GM18858 (cell line): Measurements from ENCODE around the gene TIMM10.

Source experiments
- ATAC-seq: cut with Tn5 transposase; IDR thresholded peaks from one replicate; pipeline ENCODE4 v1.9.1; 2021; ENCODE audit not compliant: unreplicated experiment

TIMM10 gene, protein sequence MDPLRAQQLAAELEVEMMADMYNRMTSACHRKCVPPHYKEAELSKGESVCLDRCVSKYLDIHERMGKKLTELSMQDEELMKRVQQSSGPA

GRCh38 chr11:57530596-57531507 lies at the start of gene TIMM10:
Gene TIMM10 (minus strand): TSS chr11:57530754. CDS start chr11:57530189, 565 bp downstream.
- ATAC-seq, result peak; percentile 99

DNA sequence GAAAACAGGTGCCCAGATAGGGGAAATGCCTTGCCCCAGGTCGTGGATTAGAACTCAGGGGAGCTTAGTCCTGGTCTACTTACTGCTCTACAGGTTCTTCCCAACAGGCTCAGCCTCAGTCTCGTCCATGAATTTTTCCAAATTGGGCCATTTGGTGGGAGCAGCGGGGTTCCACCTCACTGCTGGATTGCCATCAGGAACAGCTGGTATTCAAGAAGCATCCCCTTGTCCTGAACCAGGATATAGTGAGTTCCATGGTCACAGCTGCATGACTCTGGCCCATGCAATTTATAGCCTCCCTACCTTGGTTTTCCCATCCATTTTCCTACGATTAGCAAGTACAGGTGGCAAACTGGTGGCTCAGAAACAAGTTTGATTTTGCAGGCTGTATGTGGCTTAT lies 43.5 kb upstream of the TIMM10 start:
- no peak for ATAC-seq

DNA sequence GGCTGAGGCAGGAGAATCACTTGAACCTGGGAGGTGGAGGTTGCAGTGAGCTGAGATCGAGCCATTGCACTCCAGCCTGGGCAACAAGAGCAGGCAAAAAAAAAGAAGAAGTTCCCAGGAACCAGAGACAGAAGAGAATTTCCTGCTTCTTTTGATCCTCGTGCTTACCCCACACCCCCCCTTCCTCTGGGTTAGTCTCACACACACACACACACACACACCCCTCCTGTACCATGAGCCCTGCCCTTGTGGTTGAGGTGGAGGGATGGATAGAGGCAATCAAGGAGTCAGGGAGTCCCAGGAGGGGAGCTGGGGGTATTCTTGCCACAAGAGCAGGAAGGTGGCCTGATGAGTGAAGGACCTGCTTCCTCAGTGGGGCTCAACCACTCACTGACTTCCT lies 41.1 kb upstream of the TIMM10 start:
- ATAC-seq, result no peak

DNA sequence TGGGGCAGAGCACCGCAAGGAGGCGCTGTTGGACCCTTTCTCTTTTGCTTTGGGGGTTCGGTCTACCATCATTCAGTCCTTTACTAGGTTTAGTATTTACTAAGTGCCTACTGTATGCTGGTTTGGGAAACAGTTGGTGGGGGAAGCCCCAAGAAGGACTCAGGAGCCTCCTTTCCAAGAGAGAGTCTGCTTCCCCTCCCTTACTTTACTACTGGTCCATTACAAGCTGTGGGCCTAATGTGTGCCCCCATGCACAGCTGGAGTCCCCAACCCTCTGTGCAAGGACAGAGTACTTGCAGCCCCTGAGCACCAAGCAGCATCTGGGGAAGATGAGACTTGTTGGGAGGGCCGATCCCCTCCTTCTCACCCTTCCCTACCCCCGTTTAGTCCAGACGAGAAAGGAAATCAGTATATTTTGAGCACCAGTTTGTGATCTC lies 37.8 kb upstream of the TIMM10 start:
- ATAC-seq, result peak; percentile 59

- ATAC-seq, result peak; percentile 28
Measured at GRCh38 chr11:57567515-57568329, 37.2 kb upstream of the TIMM10 start, which contains the start of gene UBE2L6. Gene UBE2L6 (minus strand): TSS chr11:57567672. CDS start chr11:57567611, 61 bp downstream.

- ATAC-seq, result no peak
Measured at GRCh38 chr11:57566905-57567514, 36.5 kb upstream of the TIMM10 start.

DNA sequence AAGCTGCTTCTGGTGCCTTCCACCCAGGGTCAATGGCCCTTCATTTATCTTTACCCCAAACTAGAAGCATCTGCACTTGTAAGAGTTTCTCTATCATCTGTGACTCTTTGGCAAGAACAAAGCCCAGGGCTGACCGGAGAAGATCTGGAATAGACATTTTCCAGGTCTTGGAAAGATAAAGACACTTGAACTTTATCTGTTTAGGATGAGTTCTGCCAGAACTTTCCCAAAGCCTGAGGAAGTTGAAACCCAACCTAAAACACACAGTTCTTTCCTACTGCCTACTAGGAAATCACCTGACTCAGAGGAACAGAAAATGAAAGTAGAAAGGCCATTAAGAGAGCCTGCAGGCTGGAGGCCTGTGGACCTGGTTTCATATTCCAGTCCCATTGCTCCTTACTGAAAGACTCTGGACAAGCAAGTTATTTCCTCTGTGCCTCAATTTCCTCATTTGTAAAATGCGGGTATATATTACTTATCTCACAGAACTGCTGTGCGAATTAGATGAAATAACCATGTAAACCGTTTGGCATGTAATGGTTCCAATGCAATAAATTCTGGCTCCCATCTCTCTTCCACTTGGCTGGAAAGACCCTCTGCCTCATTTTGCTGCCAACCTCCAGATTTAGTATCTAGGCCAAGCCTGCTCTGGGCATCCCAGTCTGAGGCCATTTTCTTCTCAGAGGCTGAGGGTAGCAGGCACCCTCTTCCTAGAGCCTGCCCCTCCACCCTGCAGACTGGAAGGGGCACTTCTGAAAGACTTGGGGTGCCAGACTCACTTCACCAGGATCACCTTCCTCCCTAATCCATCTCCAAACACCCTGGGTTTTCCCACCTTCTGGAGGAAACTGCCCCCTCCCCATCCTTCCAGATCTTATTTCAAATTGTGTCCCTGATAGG lies 35.7 kb upstream of the TIMM10 start:
- ATAC-seq, result peak; percentile 88

DNA sequence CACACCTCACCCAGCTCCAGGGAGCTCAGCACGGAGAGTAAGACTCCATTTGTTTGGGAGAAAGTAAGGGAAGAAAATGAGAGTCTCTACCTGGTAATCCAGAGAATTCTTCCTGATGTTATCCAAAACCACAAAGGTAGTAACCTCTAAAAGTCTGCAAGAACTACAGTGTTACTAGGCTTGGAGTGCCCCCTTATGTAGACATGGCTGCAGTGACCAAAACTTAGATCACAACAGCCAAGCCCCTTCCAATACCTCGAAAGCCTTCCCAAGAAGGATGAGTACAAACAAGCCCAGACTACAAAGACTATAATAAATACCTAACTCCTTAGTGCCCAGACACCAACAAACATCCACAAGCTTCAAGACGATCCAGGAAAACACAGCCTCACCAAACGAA lies 32.0 kb upstream of the TIMM10 start:
- ATAC-seq, result no peak

DNA sequence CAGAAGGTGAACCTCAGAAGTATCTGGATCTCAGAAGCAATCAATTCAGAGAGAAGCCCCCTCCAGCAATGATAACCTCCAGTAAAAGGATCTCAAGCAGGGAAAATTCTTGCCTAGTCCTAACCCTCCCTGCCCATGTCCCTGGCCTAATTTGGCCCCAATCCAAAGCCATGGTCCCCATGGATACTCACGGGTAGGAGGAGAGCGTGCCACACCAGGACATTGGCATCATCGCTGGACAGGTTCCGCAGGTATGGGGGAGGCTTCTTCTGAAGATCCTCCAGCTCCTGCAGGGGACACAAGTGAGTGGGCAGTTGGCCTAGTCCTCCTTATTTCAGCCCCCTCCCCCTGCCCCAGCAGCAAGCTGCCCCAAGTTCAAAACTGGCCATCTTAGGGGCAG lies 29.6 kb upstream of the TIMM10 start:
- ATAC-seq, result no peak

DNA sequence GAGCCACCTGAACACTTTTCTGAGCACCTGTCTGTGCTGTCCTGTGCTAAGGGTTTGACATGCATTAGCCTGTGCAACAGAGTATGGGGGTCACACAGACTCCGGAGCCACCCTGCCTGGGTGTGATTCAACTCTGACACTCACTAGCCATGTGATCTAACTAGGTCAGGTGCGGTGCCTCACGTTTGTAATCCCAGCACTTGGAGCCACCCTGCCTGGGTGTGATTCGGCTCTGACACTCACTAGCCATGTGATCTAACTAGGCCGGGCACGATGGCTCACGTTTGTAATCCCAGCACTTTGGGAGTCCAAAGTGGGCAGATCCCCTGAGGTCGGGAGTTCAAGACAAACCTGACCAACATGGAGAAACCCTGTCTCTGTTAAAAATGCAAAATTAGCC lies 25.5 kb upstream of the TIMM10 start:
- no peak for ATAC-seq

GRCh38 chr11:57555393-57555792 lies 24.8 kb upstream of the TIMM10 start:
- no peak for ATAC-seq

DNA sequence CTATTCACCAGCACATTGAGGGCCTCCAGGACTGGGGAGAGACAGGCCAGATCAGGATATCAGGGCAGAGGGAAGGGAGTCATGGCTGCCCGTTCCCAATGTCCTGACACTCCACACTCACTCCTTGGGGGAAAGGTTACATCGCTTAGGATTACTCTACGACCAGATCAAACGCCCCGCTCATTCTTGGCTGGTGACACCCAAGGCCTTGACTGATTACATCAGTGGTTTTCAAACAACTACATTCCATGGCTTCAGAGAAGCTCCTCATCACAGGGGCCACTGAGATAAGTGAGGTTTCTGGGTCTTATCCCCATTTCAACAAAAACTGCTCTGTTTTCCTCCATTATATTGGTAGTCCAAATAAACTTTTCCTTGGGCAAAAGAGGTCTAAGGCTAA lies 21.9 kb upstream of the TIMM10 start:
- no peak for ATAC-seq

DNA sequence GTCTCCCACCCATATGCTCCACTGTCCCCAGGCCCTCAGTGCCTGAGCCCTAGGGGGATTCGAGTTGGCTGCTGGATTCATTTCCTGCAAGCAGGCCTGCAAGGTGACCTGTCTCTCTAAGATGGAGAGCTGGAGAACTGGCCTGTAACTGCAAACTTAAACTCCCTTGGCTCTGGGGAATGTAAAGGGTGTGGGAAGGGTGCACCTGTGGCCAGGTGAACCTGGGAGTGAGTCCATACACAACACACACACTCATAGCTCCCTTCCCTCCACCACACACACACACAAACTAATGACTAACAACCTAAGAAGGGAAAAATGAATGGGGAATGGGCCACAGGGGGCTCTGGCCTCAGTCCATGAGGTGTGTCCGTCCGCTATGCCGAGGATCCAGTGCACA lies 21.4 kb upstream of the TIMM10 start:
- ATAC-seq, result no peak

- no peak for ATAC-seq
Measured at GRCh38 chr11:57549983-57550382, 19.4 kb upstream of the TIMM10 start.

DNA sequence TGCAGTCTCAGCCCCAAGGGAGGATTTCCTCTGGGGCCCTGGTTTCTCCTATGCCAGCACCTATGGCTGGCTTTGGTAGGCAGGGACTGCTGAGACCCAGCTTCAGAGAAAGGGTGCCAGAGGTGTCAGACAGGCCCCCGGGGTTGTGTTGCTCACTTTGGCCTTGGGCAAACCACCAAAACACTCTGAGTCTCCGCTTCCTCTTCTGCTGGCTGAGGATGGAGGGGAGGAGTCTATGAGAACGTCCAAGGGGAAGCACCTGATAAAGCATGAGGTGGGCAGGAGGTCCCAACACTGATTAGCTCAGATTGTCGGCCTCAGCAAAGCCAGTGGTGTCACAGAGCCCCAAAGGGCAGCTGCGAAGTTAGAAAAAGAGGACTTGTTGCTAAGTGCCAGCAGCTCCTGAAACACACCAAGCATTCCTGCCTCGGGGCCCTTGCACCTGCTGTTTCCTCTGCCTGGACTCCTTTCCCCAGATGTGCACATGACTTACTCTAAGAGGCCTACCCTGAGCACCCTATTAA lies 17.4 kb upstream of the TIMM10 start:
- peak; percentile 92 for ATAC-seq

GRCh38 chr11:57546869-57547475 lies 16.4 kb upstream of the TIMM10 start:
- peak; percentile 41 for ATAC-seq

- ATAC-seq, result no peak
Measured at GRCh38 chr11:57546451-57546850, 15.9 kb upstream of the TIMM10 start.

DNA sequence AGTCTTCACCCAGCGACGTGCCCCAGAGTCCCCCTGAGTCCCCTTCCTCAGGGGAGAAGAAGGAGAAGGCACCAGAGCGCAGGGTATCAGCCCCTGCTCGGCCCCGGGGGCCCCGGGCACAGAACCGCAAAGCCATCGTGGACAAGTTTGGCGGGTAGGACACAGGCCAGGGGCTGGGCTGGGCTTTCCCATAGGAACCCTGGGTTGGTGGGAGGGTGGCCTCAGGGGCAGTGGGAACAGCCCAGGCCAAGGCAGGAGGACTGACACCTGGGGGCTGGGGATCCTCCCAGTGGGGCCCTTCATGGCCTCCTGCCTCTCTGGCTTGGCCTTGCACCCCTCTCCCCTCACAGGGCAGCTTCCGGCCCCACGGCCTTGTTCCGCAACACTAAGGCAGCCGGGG lies 15.3 kb upstream of the TIMM10 start:
- ATAC-seq, result no peak

DNA sequence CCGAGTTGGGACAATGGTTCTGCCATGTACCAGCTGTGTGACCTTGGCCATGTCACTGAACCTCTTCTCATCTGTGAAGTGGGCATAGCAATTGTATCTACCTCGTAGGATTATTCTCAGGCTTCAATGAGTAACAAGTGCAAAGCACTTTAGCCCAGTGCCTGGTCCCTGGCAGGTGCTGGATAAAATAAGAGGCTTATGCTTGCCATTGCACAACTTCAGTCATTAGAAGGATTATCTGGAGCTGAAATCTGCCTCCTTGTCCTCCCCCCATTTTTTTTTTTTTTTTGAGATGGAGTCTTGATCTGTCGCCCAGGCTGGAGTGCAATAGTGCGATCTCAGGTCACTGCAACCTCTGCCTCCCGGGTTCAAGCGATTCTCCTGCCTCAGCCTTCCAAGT lies 14.0 kb upstream of the TIMM10 start:
- no peak for ATAC-seq

GRCh38 chr11:57543593-57543992 lies 13.0 kb upstream of the TIMM10 start:
- ATAC-seq, result no peak
